GM23338 (cell line): ENCODE measurements around the gene RIPOR3. TPM values are rescaled to one million over a fixed set of nuclear protein-coding genes. Genes with fewer than 3 reads are reported as not detected.
"Not testable (repeated sequence)": the region's sequence is repeated elsewhere in the genome, so short reads cannot be mapped to it uniquely, and the experiment has no call there.

Experiments
- ATAC-seq: fragments of 200-7000 bp; cut with Tn5 transposase; 3 replicates; pipeline ENCODE4 v1.9.1; 2020
- DNase-seq: peaks from one replicate; pipeline ENCODE4 v3.0.0-alpha.2; 2015; ENCODE audit warnings: low spot score
- H2AFZ ChIP-seq: fragments of 200-600 bp; sonication (generic); 2 replicates; pipeline ENCODE4 v1.8.0; 2016; ENCODE audit warnings: antibody characterized with exemption, mild to moderate bottlenecking, moderate library complexity
- H3F3A ChIP-seq: fragments of 200-600 bp; sonication (generic); replicated peaks from 2 replicates; pipeline ENCODE4 v1.8.0; 2017; ENCODE audit warnings: antibody characterized with exemption, mixed run types, low read depth
- H3K27ac ChIP-seq: fragments of 200-600 bp; sonication (generic); 2 replicates; pipeline ENCODE4 v1.6.1; 2016; ENCODE audit warnings: low read depth
- H3K27me3 ChIP-seq: fragments of 200-600 bp; sonication (generic); 2 replicates; pipeline ENCODE4 v1.8.0; 2016; ENCODE audit warnings: mild to moderate bottlenecking, mixed run types, moderate library complexity; ENCODE audit not compliant: insufficient read depth
- H3K36me3 ChIP-seq: fragments of 200-600 bp; sonication (generic); 2 replicates; pipeline ENCODE4 v1.8.0; 2016; ENCODE audit warnings: mild to moderate bottlenecking; ENCODE audit not compliant: insufficient read depth
- H3K4me1 ChIP-seq: fragments of 200-600 bp; sonication (generic); 2 replicates; pipeline ENCODE4 v1.8.0; 2016; ENCODE audit warnings: mild to moderate bottlenecking, moderate library complexity; ENCODE audit not compliant: insufficient read depth
- H3K4me2 ChIP-seq: fragments of 200-600 bp; sonication (generic); 2 replicates; pipeline ENCODE4 v1.7.1; 2017; ENCODE audit warnings: mixed run types
- H3K4me3 ChIP-seq: fragments of 200-600 bp; sonication (generic); 2 replicates; pipeline ENCODE4 v1.6.1; 2016; ENCODE audit warnings: mixed run types
- H3K79me2 ChIP-seq: fragments of 200-600 bp; sonication (generic); replicated peaks from 2 replicates; pipeline ENCODE4 v1.8.0; 2017; ENCODE audit warnings: mild to moderate bottlenecking; ENCODE audit not compliant: insufficient read depth
- H3K9me2 ChIP-seq: fragments of 200-600 bp; sonication (generic); 2 replicates; pipeline ENCODE4 v1.8.0; 2017; ENCODE audit not compliant: insufficient read depth
- H4K20me1 ChIP-seq: fragments of 200-600 bp; sonication (generic); replicated peaks from 2 replicates; pipeline ENCODE4 v1.8.0; 2017; ENCODE audit warnings: mild to moderate bottlenecking; ENCODE audit not compliant: insufficient read depth
- H3K27ac Mint-ChIP-seq: 2 replicates; pipeline ENCODE4 v1.8.0; 2020; ENCODE audit warnings: inconsistent platforms, mild to moderate bottlenecking, moderate library complexity, mixed read lengths
- H3K27me3 Mint-ChIP-seq: 3 replicates; pipeline ENCODE4 v1.8.0; 2022; ENCODE audit warnings: low read depth, mild to moderate bottlenecking, moderate library complexity, mixed read lengths, inconsistent platforms; ENCODE audit not compliant: insufficient read depth, poor library complexity
- H3K36me3 Mint-ChIP-seq: 3 replicates; pipeline ENCODE4 v1.8.0; 2021; ENCODE audit warnings: low read depth, mild to moderate bottlenecking, inconsistent platforms, moderate library complexity, mixed read lengths
- H3K4me1 Mint-ChIP-seq: 3 replicates; pipeline ENCODE4 v1.8.0; 2020; ENCODE audit warnings: mild to moderate bottlenecking, inconsistent platforms, mixed read lengths
- H3K4me3 Mint-ChIP-seq: 3 replicates; pipeline ENCODE4 v1.8.0; 2021; ENCODE audit warnings: moderate library complexity, mild to moderate bottlenecking, inconsistent platforms, mixed read lengths
- H3K9me3 Mint-ChIP-seq: 3 replicates; pipeline ENCODE4 v1.8.0; 2020; ENCODE audit warnings: moderate library complexity, mild to moderate bottlenecking, inconsistent platforms, mixed read lengths
- CREB1 ChIP-seq: fragments of 250-450 bp; sonication (Bioruptor Pico); IDR thresholded peaks from 2 replicates; pipeline ENCODE4 v1.5.0; 2020; ENCODE audit warnings: low read depth, mild to moderate bottlenecking, moderate library complexity
- EZH2 ChIP-seq: fragments of 200-600 bp; sonication (generic); IDR thresholded peaks from one replicate; pipeline ENCODE4 v1.8.0; 2017; ENCODE audit warnings: antibody characterized with exemption, mild to moderate bottlenecking, low read depth; ENCODE audit not compliant: unreplicated experiment
- JUNB ChIP-seq: IDR thresholded peaks from one replicate; pipeline ENCODE4 v1.6.1; 2016; ENCODE audit warnings: antibody characterized with exemption; ENCODE audit not compliant: unreplicated experiment
- NANOG ChIP-seq: IDR thresholded peaks from 2 replicates; pipeline ENCODE4 v1.6.1; 2016; ENCODE audit warnings: antibody characterized with exemption, borderline replicate concordance
- POLR2AphosphoS5 ChIP-seq: IDR thresholded peaks from 2 replicates; pipeline ENCODE4 v1.6.1; 2016; ENCODE audit warnings: antibody characterized with exemption, low read depth
- STAT1 ChIP-seq: IDR thresholded peaks from one replicate; pipeline ENCODE4 v1.6.1; 2016; ENCODE audit warnings: antibody characterized with exemption; ENCODE audit not compliant: unreplicated experiment
- ZNF331 ChIP-seq: fragments of 250-450 bp; sonication (Bioruptor Pico); IDR thresholded peaks from 2 replicates; pipeline ENCODE4 v1.5.0; 2020; ENCODE audit warnings: low read depth, mild to moderate bottlenecking, moderate library complexity
- polyA plus RNA-seq: library from polyadenylated mRNA; unstranded; fragments of >200 nt; fragmentation: Nextera tagmentation; extraction: Ambion mirVana; gene quantifications from 2 replicates; pipeline ENCODE4 v1.2.1, GENCODE V29; 2016
- total RNA-seq: library from RNA; depleted of rRNA; stranded (reverse); fragments of >200 nt; shearing (Covaris generic); gene quantifications from 2 replicates; pipeline ENCODE4 v1.2.3, GENCODE V29; 2014
- TF ChIP-seq, protein P1 (sequence below), 2 experiments: fragments of 200-600 bp in 1 of 2; sonication (generic) in 1 of 2; conservative IDR thresholded peaks; 2 replicates each; pipeline versions ENCODE4 v1.5.1 to v1.6.1; 2016 to 2017; ENCODE audit warnings: antibody characterized with exemption in 2 of 2, low read depth in 2 of 2, mild to moderate bottlenecking in 2 of 2, moderate library complexity in 1 of 2
- TF ChIP-seq, protein P2 (sequence below): IDR thresholded peaks from one replicate; pipeline ENCODE4 v1.6.1; 2018; ENCODE audit warnings: antibody characterized with exemption; ENCODE audit not compliant: unreplicated experiment
- TF ChIP-seq, protein P3 (sequence below): IDR thresholded peaks from 2 replicates; pipeline ENCODE4 v1.6.1; 2016; ENCODE audit warnings: antibody characterized with exemption

The RIPOR3 gene
- total and polyA plus RNA-seq, 2 experiments from 2014 or later = 4.9 to 6.3 TPM

DNA sequence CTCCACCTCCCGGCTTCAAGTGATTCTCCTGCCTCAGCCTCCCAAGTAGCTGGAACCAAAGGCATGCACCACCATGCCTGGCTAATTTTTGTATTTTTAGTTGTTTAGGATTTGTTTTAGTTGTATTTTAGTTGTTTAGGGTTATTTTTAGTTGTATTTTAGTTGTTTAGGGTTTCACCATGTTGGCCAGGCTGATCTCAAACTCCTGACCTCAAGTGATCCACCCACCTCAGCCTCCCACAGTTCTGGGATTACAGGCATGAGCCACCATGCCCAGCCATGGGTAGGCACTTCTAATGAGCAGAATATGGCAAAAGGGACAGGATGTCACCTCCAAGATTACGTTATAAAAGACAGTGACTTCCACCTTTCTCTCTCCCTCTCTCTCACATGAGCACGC, 20.3 kb downstream of the RIPOR3 start:
- H3K9me3 Mint-ChIP-seq, H3K4me3 ChIP-seq, H3K36me3 ChIP-seq, H3K27ac Mint-ChIP-seq, H3K4me2 ChIP-seq, H3K9me2 ChIP-seq, ATAC-seq, H3K36me3 Mint-ChIP-seq, DNase-seq, H2AFZ ChIP-seq, H3F3A ChIP-seq, H3K4me3 Mint-ChIP-seq, H3K27me3 ChIP-seq, H4K20me1 ChIP-seq, H3K79me2 ChIP-seq, H3K4me1 ChIP-seq, H3K27ac ChIP-seq: not testable (repeated sequence)
- Mint-ChIP-seq H3K27me3 (peaks cover 13% of the 10 kb centered on the region), H3K4me1 (peaks cover 16% of the 10 kb centered on the region; the same call in 2 of the 3 replicates)

DNA sequence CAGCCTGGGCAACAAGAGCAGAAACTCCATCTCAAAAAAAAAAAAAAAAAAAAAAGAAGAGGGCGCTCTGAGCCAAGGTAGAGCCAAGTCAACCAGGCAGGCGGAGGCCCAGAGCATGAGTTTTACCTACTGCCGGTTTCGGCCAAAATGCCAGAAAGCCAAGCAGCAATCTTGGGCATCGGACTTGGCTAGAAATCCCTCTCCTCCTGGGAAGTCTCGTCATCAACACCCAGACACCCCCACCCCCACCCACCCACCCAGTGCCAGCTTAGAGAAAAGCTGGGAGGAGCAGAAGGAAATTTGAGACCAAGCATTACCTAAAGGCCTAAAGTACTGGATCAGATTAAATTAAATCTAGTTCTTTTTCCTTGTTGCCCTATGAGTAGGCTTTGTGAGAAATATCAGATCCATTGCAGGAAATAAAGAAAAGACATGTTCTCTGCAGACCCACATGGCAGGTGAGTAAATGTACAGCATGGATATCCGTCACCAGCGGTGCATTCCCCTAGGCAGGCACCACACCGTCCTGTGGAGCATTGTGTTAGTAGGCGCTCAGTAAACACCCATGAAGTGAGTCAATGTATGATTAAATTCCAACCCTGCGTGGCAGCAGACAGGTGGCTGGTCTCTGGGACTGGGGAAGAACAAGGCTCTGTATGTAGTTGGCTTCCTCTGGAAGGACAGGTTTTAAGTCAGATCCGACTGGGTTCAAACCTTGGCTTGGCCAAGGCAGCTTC, 21.0 kb downstream of the RIPOR3 start:
- Histone ChIP-seq H3K4me1 (no peaks in the 10 kb centered on the region), H3K9me2 (no peaks in the 10 kb centered on the region), H2AFZ (no peak overlapping the region), H3K4me3 (no peak overlapping the region), H3K27me3 (no peaks in the 10 kb centered on the region), H3K79me2 (no peaks in the 10 kb centered on the region), H4K20me1 (no peaks in the 10 kb centered on the region), H3K4me2 (no peak overlapping the region), H3F3A (no peaks in the 10 kb centered on the region; the same call in 1 of the 2 replicates), H3K36me3 (no peaks in the 10 kb centered on the region), H3K27ac (no peak overlapping the region)
- H3K27me3 Mint-ChIP-seq = peaks cover 13% of the 10 kb centered on the region
- TF ChIP-seq STAT1 (no peak), POLR2AphosphoS5 (no peak)
- TF ChIP-seq, protein P1, sequence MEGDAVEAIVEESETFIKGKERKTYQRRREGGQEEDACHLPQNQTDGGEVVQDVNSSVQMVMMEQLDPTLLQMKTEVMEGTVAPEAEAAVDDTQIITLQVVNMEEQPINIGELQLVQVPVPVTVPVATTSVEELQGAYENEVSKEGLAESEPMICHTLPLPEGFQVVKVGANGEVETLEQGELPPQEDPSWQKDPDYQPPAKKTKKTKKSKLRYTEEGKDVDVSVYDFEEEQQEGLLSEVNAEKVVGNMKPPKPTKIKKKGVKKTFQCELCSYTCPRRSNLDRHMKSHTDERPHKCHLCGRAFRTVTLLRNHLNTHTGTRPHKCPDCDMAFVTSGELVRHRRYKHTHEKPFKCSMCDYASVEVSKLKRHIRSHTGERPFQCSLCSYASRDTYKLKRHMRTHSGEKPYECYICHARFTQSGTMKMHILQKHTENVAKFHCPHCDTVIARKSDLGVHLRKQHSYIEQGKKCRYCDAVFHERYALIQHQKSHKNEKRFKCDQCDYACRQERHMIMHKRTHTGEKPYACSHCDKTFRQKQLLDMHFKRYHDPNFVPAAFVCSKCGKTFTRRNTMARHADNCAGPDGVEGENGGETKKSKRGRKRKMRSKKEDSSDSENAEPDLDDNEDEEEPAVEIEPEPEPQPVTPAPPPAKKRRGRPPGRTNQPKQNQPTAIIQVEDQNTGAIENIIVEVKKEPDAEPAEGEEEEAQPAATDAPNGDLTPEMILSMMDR (conservative IDR thresholded peaks at IDR 0.05; ENCODE audit: low read depth in 2 of 2) = peak in 1 of 2 experiments; percentile 37; a peak in 2 of 4 replicates
- peaks cover 16% of the 10 kb centered on the region for H3K4me1 Mint-ChIP-seq
- ATAC-seq = peak; percentile 46
- no peak overlapping the region for H3K4me3 Mint-ChIP-seq
- no peak for DNase-seq
- no peak overlapping the region for H3K27ac Mint-ChIP-seq
- H3K36me3 Mint-ChIP-seq = no peaks in the 10 kb centered on the region
- H3K9me3 Mint-ChIP-seq = no peaks in the 10 kb centered on the region; the same call in 2 of the 3 replicates

DNA sequence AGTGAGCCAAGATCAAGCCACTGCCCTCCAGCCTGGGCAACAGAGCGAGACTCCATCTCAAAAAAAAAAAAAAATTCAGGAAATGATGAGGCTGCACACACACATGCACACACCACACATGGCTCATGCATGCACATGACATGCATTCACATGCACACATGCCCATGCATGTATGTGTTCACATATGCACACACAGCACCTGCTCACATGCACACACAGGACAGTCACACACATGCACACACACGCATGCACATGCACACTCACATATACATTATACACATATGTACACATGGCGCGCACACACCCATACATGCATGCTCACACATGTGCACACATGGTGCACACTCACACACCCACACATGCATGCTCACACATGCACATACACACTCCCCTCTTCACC, 22.5 kb downstream of the RIPOR3 start:
- no peak overlapping the region for H3K4me3 ChIP-seq
- H4K20me1 ChIP-seq = no peaks in the 10 kb centered on the region
- Mint-ChIP-seq H3K27ac (no peak overlapping the region; the same call in 1 of the 2 replicates), H3K27me3 (peaks cover 15% of the 10 kb centered on the region), H3K9me3 (no peaks in the 10 kb centered on the region; the same call in 2 of the 3 replicates), H3K4me1 (peaks cover 16% of the 10 kb centered on the region), H3K4me3 (no peak overlapping the region), H3K36me3 (no peaks in the 10 kb centered on the region)
- H3K27me3 ChIP-seq = no peaks in the 10 kb centered on the region
- no peak overlapping the region for H3K4me2 ChIP-seq
- no peaks in the 10 kb centered on the region for H3K4me1 ChIP-seq
- H3K9me2 ChIP-seq = no peaks in the 10 kb centered on the region
- no peaks in the 10 kb centered on the region for H3K36me3 ChIP-seq
- no peak overlapping the region for H2AFZ ChIP-seq
- no peaks in the 10 kb centered on the region; the same call in 1 of the 2 replicates for H3F3A ChIP-seq
- no peaks in the 10 kb centered on the region for H3K79me2 ChIP-seq
- DNase-seq (no peak), ATAC-seq (no peak)
- no peak overlapping the region for H3K27ac ChIP-seq
- TF ChIP-seq, protein P2, sequence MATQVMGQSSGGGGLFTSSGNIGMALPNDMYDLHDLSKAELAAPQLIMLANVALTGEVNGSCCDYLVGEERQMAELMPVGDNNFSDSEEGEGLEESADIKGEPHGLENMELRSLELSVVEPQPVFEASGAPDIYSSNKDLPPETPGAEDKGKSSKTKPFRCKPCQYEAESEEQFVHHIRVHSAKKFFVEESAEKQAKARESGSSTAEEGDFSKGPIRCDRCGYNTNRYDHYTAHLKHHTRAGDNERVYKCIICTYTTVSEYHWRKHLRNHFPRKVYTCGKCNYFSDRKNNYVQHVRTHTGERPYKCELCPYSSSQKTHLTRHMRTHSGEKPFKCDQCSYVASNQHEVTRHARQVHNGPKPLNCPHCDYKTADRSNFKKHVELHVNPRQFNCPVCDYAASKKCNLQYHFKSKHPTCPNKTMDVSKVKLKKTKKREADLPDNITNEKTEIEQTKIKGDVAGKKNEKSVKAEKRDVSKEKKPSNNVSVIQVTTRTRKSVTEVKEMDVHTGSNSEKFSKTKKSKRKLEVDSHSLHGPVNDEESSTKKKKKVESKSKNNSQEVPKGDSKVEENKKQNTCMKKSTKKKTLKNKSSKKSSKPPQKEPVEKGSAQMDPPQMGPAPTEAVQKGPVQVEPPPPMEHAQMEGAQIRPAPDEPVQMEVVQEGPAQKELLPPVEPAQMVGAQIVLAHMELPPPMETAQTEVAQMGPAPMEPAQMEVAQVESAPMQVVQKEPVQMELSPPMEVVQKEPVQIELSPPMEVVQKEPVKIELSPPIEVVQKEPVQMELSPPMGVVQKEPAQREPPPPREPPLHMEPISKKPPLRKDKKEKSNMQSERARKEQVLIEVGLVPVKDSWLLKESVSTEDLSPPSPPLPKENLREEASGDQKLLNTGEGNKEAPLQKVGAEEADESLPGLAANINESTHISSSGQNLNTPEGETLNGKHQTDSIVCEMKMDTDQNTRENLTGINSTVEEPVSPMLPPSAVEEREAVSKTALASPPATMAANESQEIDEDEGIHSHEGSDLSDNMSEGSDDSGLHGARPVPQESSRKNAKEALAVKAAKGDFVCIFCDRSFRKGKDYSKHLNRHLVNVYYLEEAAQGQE = no peak
- TF ChIP-seq NANOG (no peak), JUNB (no peak), EZH2 (no peak), ZNF331 (CRISPR knock-in tag) (no peak), CREB1 (CRISPR knock-in tag) (no peak), POLR2AphosphoS5 (no peak)
- TF ChIP-seq, protein P1 (conservative IDR thresholded peaks at IDR 0.05; ENCODE audit: low read depth in 2 of 2) = no peak
- TF ChIP-seq, protein P3, sequence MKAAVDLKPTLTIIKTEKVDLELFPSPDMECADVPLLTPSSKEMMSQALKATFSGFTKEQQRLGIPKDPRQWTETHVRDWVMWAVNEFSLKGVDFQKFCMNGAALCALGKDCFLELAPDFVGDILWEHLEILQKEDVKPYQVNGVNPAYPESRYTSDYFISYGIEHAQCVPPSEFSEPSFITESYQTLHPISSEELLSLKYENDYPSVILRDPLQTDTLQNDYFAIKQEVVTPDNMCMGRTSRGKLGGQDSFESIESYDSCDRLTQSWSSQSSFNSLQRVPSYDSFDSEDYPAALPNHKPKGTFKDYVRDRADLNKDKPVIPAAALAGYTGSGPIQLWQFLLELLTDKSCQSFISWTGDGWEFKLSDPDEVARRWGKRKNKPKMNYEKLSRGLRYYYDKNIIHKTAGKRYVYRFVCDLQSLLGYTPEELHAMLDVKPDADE = no peak
